NCI-H82 (cell line): Measurements from ENCODE around the gene ATP2A1.
A peak's percentile ranks its signal among the peaks of the same experiment; 100 is the strongest.
"Not testable (repeated sequence)": the region's sequence is repeated elsewhere in the genome, so short reads cannot be mapped to it uniquely, and the experiment has no call there.

ENCODE experiments used
- DNase-seq: peaks from one replicate; lab custom pipeline; 2025; lab: John Stamatoyannopoulos, UW

Gene ATP2A1

GRCh38 chr16:28910086-28911031 lies 32.1 kb downstream of the ATP2A1 start:
- DNase-seq = peak; percentile 91

GRCh38 chr16:28912558-28912957 lies 34.3 kb downstream of the ATP2A1 start:
- DNase-seq = no peak

- DNase-seq = no peak
Observed at GRCh38 chr16:28913946-28914724, 35.8 kb downstream of the ATP2A1 start.

DNA sequence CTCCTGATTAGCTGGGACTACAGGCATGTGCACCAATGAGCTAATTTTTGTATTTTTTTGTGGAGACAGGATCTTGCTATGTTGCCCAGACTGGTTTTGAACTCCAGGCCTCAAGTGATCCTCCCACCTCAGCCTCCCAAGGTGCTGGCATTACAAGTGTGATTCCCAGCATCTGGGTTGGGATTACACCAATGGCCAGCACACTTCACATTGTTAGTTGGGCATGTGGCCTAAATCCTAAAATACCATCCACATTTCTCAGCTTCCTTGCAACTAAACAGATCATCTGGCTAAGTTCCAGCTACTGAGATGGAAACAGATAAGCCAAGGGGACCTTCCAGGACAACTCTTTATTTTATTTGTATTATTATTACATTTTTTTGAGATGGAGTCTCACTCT lies 36.9 kb downstream of the ATP2A1 start:
- DNase-seq = no peak

GRCh38 chr16:28917095-28917494 lies 38.8 kb downstream of the ATP2A1 start:
- DNase-seq = no peak

GRCh38 chr16:28918698-28919097 lies 40.4 kb downstream of the ATP2A1 start:
- DNase-seq = no peak

DNA sequence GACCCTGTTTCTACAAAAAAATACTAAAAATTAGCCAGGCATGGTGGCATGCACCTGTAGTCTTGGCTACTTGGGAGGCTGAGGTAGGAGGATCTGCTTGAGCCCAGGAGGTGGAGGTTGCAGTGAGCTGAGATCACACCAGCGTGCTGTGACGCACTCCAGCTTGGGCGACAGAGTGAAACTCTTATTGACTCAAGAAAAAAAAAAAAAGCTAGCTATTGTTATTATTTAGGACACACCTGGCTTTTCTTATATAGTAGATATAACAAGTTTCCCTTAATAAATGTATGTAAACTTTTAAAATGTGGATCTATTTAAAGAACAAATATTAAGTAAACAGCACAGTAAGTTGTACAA lies 44.9 kb downstream of the ATP2A1 start:
- DNase-seq = no peak

- DNase-seq = peak; percentile 88
Observed at GRCh38 chr16:28923652-28924398, 45.5 kb downstream of the ATP2A1 start.

GRCh38 chr16:28924399-28924761 lies 46.1 kb downstream of the ATP2A1 start:
- DNase-seq = no peak

DNA sequence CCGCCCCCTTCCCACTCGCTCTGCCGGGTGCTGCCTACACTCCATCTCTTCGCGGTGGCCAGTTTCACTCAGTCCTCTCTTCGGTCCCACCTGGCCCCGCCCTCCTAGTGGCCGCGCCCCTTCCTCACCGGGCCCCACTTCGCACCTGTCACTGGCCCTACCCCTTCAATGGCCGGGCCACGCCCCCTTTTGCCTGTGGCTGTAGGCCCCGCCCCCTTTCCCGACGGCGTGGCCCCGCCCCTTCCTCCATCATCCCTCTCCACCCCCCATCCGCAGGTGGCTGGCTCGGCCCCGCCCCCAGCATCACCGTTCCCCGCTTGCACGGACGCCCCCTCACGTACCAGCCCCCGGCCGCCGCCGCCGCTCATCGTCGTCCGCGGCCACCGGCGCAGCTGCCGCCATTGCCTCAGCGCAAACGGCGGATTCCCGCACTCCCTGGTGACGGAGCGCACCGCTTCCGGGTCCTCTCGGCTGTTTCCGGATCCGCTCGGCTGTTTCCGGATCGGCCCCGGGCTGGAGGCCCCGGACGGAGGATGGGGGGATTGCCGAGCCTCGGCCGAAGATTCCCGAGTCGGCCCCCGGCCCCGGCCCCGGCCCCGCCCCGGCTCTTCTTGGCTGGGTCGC lies 46.6 kb downstream of the ATP2A1 start, which contains the start of gene RABEP2:
TSS of gene RABEP2 (minus strand) at position 477 of the 624 bp plus-strand sequence. CDS start at position 402, 75 bp downstream.
- peak; percentile 93 for DNase-seq

- peak; percentile 83 for DNase-seq
Observed at GRCh38 chr16:28925386-28926228, 47.3 kb downstream of the ATP2A1 start.

DNA sequence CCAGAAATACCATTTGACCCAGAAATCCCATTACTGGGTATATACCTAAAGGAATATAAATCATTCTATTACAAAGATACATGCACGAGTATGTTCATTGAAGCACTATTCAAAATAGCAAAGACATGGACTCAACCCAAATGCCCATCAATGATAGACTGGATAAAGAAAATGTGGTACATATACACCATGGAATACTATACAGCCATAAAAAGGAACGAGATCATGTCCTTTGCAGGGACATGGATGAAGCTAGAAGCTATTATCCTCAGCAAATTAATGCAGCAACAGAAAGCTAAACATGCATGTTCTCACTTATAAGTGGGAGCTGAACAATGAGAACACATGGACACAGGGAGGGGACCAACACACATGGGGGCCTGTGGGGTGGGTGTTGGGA lies 48.0 kb downstream of the ATP2A1 start:
- DNase-seq = not testable (repeated sequence)

DNA sequence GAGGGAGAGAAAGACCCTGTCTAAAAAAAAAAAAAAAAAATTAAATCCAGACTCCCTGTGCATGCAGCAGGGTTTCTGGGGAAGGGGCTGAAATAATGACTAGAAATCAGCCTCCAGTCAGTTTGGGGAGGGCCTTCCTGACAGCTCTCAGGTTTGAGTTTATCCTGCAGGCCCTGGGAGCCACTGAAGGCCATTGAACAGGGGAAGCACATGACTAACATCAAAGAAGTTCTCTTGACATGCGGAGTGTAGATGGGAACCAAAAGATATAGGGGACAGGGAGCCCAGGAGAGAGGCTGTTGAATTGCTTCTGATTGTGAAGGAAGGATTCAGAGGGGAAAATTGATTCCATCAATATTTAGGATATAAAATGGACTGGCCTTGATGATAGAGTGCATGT lies 49.5 kb downstream of the ATP2A1 start:
- DNase-seq = no peak

DNA sequence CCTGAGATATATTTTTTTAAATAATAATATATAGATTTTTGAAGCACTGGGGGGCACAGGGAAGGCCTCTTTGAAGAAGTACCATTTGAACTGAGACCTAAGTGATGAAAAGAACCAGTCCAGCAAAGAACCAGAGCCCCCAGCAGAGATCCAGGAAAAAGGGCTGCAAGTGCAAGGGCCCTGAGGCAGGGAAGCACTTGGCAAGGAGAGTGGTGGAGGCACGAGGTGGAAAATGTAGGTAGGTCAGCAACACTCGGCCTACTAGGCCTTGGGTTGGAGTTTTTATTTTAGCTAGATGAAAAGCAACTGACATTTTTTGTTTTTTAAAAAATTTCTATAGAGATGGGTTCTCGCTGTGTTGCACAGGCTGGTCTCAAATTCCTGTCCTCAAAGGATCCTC lies 51.9 kb downstream of the ATP2A1 start:
- no peak for DNase-seq

- DNase-seq = peak; percentile 96
Observed at GRCh38 chr16:28930652-28931051, 52.4 kb downstream of the ATP2A1 start.

DNA sequence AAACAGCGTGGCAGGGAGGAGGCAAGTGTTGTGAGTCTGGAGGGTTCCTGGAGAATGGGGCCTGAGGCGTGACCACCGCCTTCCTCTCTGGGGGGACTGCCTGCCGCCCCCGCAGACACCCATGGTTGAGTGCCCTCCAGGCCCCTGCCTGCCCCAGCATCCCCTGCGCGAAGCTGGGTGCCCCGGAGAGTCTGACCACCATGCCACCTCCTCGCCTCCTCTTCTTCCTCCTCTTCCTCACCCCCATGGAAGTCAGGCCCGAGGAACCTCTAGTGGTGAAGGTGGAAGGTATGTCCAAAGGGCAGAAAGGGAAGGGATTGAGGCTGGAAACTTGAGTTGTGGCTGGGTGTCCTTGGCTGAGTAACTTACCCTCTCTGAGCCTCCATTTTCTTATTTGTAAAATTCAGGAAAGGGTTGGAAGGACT lies 53.5 kb downstream of the ATP2A1 start, which contains the start of gene CD19:
TSS of gene CD19 (plus strand) at position 171 of the 425 bp plus-strand sequence. CDS start at position 201, 30 bp downstream.
- DNase-seq = no peak

DNA sequence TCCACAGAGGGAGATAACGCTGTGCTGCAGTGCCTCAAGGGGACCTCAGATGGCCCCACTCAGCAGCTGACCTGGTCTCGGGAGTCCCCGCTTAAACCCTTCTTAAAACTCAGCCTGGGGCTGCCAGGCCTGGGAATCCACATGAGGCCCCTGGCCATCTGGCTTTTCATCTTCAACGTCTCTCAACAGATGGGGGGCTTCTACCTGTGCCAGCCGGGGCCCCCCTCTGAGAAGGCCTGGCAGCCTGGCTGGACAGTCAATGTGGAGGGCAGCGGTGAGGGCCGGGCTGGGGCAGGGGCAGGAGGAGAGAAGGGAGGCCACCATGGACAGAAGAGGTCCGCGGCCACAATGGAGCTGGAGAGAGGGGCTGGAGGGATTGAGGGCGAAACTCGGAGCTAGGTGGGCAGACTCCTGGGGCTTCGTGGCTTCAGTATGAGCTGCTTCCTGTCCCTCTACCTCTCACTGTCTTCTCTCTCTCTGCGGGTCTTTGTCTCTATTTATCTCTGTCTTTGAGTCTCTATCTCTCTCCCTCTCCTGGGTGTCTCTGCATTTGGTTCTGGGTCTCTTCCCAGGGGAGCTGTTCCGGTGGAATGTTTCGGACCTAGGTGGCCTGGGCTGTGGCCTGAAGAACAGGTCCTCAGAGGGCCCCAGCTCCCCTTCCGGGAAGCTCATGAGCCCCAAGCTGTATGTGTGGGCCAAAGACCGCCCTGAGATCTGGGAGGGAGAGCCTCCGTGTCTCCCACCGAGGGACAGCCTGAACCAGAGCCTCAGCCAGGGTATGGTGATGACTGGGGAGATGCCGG lies 54.3 kb downstream of the ATP2A1 start:
- DNase-seq = peak; percentile 83

GRCh38 chr16:28933171-28933570 lies 54.9 kb downstream of the ATP2A1 start:
- DNase-seq = no peak

GRCh38 chr16:28935346-28935745 lies 57.1 kb downstream of the ATP2A1 start:
- no peak for DNase-seq
